ENCODE data around the gene BCLAF1. TPM values are rescaled to one million over a fixed set of nuclear protein-coding genes. Genes with fewer than 3 reads are reported as not detected.

BCLAF1 gene
- total and polyA plus RNA-seq, 9 of the 15 experiments (the other 6 are each of a cell fraction or from before 2014, with no cell fraction given) = 65.4 to 286 (median 165) TPM

DNA sequence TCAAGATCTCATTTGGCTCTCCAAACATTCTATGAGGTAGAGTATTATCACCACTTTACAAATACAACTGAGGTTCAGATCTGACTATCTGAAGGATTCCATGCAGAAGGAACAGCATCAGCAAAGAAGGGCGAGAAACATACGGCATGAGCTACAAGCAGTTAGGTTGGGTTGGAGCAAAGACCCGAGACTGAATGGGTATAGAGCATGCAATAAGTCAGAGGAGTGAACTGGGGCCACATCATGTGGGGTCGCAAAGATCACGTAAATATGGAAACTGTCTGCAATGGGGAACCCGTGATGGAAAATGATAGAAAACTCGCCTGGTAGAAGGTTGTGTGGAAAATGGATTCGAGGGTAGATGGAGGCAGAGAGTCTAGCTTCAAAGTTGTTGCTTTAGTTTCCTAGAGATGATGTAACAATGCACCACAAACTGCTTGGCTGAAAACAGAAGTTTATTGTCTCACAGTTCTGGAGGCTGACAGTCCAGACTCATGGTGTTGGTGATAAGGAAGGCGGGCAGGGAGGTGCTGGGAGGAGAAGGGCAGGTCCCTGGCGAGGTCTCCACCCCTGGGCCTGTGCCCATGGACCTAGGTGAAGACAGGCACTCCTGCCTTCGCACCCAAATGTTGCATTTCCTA, 44.3 kb upstream of the BCLAF1 start (continued):
- TF ChIP-seq TAF7 (tag; IDR thresholded peaks at IDR 0.05) = 0 out of 2 replicates have a peak, but pooled peaks have one; percentile 14
- TF ChIP-seq MAZ (CRISPR knock-in tag; conservative IDR thresholded peaks at IDR 0.05 in 1 of 2, IDR thresholded peaks at IDR 0.05 in 1 of 2) = 0 out of 4 replicates have a peak, but pooled peaks of 1 of the 2 experiments have one; percentile 49
- TF ChIP-seq CEBPB (tag; IDR thresholded peaks at IDR 0.05) = peak; percentile 94
- TF ChIP-seq NFIX (CRISPR knock-in tag; IDR thresholded peaks at IDR 0.05; ENCODE audit: low read depth) = no peak
- TF ChIP-seq, protein P1, sequence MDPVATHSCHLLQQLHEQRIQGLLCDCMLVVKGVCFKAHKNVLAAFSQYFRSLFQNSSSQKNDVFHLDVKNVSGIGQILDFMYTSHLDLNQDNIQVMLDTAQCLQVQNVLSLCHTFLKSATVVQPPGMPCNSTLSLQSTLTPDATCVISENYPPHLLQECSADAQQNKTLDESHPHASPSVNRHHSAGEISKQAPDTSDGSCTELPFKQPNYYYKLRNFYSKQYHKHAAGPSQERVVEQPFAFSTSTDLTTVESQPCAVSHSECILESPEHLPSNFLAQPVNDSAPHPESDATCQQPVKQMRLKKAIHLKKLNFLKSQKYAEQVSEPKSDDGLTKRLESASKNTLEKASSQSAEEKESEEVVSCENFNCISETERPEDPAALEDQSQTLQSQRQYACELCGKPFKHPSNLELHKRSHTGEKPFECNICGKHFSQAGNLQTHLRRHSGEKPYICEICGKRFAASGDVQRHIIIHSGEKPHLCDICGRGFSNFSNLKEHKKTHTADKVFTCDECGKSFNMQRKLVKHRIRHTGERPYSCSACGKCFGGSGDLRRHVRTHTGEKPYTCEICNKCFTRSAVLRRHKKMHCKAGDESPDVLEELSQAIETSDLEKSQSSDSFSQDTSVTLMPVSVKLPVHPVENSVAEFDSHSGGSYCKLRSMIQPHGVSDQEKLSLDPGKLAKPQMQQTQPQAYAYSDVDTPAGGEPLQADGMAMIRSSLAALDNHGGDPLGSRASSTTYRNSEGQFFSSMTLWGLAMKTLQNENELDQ (CRISPR knock-in tag; IDR thresholded peaks at IDR 0.05; ENCODE audit: borderline replicate concordance) = no peak
- TF ChIP-seq DPF2 (IDR thresholded peaks at IDR 0.05) = peak; percentile 70; the same call in 1 of the 2 replicates
- 0 out of 4 replicates have a peak, but pooled peaks of 1 of the 2 experiments have one; percentile 14 for TF ChIP-seq RAD21 (CRISPR knock-in tag; conservative IDR thresholded peaks at IDR 0.05 in 1 of 2, IDR thresholded peaks at IDR 0.05 in 1 of 2)
- TF ChIP-seq SMAD3 (CRISPR knock-in tag; conservative IDR thresholded peaks at IDR 0.05) = 0 out of 2 replicates have a peak, but pooled peaks have one; percentile 65
- TF ChIP-seq NFE2 (IDR thresholded peaks at IDR 0.05; ENCODE audit: low read depth) = no peak
- TF ChIP-seq, protein P2, sequence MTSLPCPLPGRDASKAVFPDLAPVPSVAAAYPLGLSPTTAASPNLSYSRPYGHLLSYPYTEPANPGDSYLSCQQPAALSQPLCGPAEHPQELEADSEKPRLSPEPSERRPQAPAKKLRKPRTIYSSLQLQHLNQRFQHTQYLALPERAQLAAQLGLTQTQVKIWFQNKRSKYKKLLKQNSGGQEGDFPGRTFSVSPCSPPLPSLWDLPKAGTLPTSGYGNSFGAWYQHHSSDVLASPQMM (CRISPR knock-in tag; IDR thresholded peaks at IDR 0.05) = no peak
- peak; percentile 52; the same call in 1 of the 2 replicates for TF ChIP-seq TAL1 (IDR thresholded peaks at IDR 0.05)
- no peak for TF ChIP-seq ZNF696 (CRISPR knock-in tag; conservative IDR thresholded peaks at IDR 0.05)
- TF ChIP-seq IRF2 (CRISPR knock-in tag; IDR thresholded peaks at IDR 0.05) = no peak
- TF ChIP-seq, protein P3, sequence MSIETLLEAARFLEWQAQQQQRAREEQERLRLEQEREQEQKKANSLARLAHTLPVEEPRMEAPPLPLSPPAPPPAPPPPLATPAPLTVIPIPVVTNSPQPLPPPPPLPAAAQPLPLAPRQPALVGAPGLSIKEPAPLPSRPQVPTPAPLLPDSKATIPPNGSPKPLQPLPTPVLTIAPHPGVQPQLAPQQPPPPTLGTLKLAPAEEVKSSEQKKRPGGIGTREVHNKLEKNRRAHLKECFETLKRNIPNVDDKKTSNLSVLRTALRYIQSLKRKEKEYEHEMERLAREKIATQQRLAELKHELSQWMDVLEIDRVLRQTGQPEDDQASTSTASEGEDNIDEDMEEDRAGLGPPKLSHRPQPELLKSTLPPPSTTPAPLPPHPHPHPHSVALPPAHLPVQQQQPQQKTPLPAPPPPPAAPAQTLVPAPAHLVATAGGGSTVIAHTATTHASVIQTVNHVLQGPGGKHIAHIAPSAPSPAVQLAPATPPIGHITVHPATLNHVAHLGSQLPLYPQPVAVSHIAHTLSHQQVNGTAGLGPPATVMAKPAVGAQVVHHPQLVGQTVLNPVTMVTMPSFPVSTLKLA (conservative IDR thresholded peaks at IDR 0.05) = no peak
- no peak for TF ChIP-seq MAFF (IDR thresholded peaks at IDR 0.05; ENCODE audit: low read length)
- TF ChIP-seq SMAD1 (IDR thresholded peaks at IDR 0.05; ENCODE audit: low read depth, low read length, partially characterized antibody) = peak; percentile 25
- TF ChIP-seq ZNF644 (tag; IDR thresholded peaks at IDR 0.05; ENCODE audit: low read depth) = 0 out of 2 replicates have a peak, but pooled peaks have one; percentile 46
- TF ChIP-seq TCF3 (CRISPR knock-in tag; IDR thresholded peaks at IDR 0.05) = peak; percentile 84
- no peak for TF ChIP-seq RBM39 (optimal IDR thresholded peaks at IDR 0.05; ENCODE audit: low read depth, low read length)
- TF ChIP-seq, protein P4, sequence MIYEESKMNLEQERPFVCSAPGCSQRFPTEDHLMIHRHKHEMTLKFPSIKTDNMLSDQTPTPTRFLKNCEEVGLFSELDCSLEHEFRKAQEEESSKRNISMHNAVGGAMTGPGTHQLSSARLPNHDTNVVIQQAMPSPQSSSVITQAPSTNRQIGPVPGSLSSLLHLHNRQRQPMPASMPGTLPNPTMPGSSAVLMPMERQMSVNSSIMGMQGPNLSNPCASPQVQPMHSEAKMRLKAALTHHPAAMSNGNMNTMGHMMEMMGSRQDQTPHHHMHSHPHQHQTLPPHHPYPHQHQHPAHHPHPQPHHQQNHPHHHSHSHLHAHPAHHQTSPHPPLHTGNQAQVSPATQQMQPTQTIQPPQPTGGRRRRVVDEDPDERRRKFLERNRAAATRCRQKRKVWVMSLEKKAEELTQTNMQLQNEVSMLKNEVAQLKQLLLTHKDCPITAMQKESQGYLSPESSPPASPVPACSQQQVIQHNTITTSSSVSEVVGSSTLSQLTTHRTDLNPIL (CRISPR knock-in tag; IDR thresholded peaks at IDR 0.05) = no peak
- TF ChIP-seq NR2C2 (CRISPR knock-in tag; IDR thresholded peaks at IDR 0.05) = no peak
- TF ChIP-seq NR2C2 (tag; IDR thresholded peaks at IDR 0.05) = 0 out of 2 replicates have a peak, but pooled peaks have one; percentile 36
